Osteoblast (primary cell): ENCODE measurements around the gene TFPT. TPM values are rescaled to one million over a fixed set of nuclear protein-coding genes. Genes with fewer than 3 reads are reported as not detected.

Experiments
- DNase-seq: peaks from one replicate; pipeline ENCODE4 v3.0.0; 2011; ENCODE audit warnings: low spot score, mixed read lengths; ENCODE audit not compliant: insufficient read length; ENCODE audit errors: missing footprints
- H2AFZ ChIP-seq: 2 replicates; pipeline ENCODE4 v1.6.0; 2011; ENCODE audit warnings: mild to moderate bottlenecking, low read length
- H3K27ac ChIP-seq: 2 replicates; pipeline ENCODE4 v1.5.1; 2011; ENCODE audit warnings: mild to moderate bottlenecking, low read depth, low read length, moderate library complexity
- H3K27me3 ChIP-seq: 2 replicates; pipeline ENCODE4 v1.6.0; 2012; ENCODE audit warnings: mild to moderate bottlenecking, control low read depth, inconsistent platforms, low read length, moderate library complexity; ENCODE audit not compliant: insufficient read depth
- H3K36me3 ChIP-seq: 2 replicates; pipeline ENCODE4 v1.5.1; 2011; ENCODE audit warnings: mild to moderate bottlenecking, low read length, control low read depth, moderate library complexity; ENCODE audit not compliant: insufficient read depth
- H3K4me1 ChIP-seq: 2 replicates; pipeline ENCODE4 v1.5.1; 2011; ENCODE audit warnings: mild to moderate bottlenecking, low read length, control low read depth, moderate library complexity; ENCODE audit not compliant: insufficient read depth
- H3K4me2 ChIP-seq: 2 replicates; pipeline ENCODE4 v1.6.0; 2011; ENCODE audit warnings: mild to moderate bottlenecking, low read length; ENCODE audit not compliant: insufficient read depth
- H3K4me3 ChIP-seq: fragments of 200-600 bp; sonication (generic); 3 replicates; pipeline ENCODE4 v1.5.1; 2012; ENCODE audit warnings: mild to moderate bottlenecking, low read length, inconsistent platforms; ENCODE audit not compliant: insufficient read depth
- H3K79me2 ChIP-seq: 2 replicates; pipeline ENCODE4 v1.6.0; 2012; ENCODE audit warnings: mild to moderate bottlenecking, low read length, control low read depth, inconsistent platforms; ENCODE audit not compliant: insufficient read depth
- H3K9me3 ChIP-seq: 2 replicates; pipeline ENCODE4 v1.5.1; 2011; ENCODE audit warnings: low read depth, low read length, control low read depth
- H4K20me1 ChIP-seq: 2 replicates; pipeline ENCODE4 v1.6.0; 2012; ENCODE audit warnings: mild to moderate bottlenecking, low read length, control low read depth; ENCODE audit not compliant: insufficient read depth
- total RNA-seq: library from RNA; depleted of rRNA; stranded (reverse); fragments of >200 nt; gene quantifications from 2 replicates; pipeline ENCODE4 v1.2.3, GENCODE V29; 2012
- TF ChIP-seq, protein P1 (sequence below): IDR thresholded peaks from 2 replicates; pipeline ENCODE4 v1.5.1; 2011; ENCODE audit warnings: mild to moderate bottlenecking, low read depth, low read length, moderate library complexity; ENCODE audit errors: extremely low read depth

The TFPT gene
- total RNA-seq, 1 donor: 17.4 TPM

DNA sequence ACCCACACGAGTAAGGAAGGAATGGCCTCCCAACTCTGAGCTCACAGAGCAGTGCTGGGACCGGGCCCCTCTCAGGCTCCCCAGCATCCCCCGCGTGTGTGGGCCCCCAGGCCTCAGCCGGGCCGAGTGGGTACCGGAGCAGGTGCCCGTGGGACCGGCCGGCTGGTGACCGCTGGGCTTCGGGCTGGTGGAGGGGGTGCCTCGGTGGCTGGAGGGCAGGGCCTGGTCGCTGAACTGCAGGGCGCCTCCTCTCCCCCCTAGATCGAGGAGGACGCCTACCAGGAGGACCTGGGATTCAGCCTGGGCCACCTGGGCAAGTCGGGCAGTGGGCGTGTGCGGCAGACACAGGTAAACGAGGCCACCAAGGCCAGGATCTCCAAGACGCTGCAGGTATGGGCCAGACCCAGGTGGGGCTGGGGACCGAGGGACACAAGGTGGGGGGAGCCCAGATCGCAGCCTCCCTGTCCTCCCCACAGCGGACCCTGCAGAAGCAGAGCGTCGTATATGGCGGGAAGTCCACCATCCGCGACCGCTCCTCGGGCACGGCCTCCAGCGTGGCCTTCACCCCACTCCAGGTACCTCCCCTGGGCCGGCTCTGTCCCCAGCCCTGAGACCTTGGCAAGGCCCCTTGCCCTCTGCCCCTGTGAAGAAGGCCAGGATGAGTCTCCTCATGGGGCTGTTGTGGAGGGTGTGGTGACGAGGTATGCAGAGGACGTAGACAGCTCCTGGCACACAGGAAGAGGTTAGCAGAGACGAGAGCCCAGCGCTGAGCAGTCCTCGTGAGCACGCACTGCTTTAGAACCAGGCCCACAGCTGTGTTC lies 13.5 kb upstream of the TFPT start:
- DNase-seq: no peak
- Histone ChIP-seq H3K4me2 (no peak overlapping the region), H3K27ac (no peak overlapping the region), H4K20me1 (no peaks in the 10 kb centered on the region), H3K4me1 (no peaks in the 10 kb centered on the region), H3K79me2 (no peaks in the 10 kb centered on the region), H2AFZ (no peak overlapping the region), H3K4me3 (no peak overlapping the region), H3K27me3 (no peaks in the 10 kb centered on the region), H3K36me3 (peaks cover 38% of the 10 kb centered on the region), H3K9me3 (no peaks in the 10 kb centered on the region)
- TF ChIP-seq, protein P1, sequence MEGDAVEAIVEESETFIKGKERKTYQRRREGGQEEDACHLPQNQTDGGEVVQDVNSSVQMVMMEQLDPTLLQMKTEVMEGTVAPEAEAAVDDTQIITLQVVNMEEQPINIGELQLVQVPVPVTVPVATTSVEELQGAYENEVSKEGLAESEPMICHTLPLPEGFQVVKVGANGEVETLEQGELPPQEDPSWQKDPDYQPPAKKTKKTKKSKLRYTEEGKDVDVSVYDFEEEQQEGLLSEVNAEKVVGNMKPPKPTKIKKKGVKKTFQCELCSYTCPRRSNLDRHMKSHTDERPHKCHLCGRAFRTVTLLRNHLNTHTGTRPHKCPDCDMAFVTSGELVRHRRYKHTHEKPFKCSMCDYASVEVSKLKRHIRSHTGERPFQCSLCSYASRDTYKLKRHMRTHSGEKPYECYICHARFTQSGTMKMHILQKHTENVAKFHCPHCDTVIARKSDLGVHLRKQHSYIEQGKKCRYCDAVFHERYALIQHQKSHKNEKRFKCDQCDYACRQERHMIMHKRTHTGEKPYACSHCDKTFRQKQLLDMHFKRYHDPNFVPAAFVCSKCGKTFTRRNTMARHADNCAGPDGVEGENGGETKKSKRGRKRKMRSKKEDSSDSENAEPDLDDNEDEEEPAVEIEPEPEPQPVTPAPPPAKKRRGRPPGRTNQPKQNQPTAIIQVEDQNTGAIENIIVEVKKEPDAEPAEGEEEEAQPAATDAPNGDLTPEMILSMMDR: no peak

DNA sequence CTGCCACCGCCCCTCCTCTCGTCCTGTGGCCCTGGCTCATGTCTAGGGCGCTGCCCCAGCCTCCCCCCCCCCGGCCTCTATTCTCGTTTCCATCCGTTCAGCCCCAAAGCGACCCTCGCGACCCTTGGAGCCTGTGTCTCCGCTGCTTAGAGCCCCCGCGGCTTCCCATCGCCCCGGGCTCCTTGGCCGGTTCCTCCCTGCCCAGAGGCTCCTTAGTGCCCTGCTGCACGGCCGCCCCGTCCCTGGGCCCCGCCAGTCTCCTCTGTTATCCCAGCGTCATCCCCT lies 12.9 kb upstream of the TFPT start:
- no peak overlapping the region for H3K4me3 ChIP-seq
- peaks cover 44% of the 10 kb centered on the region for H3K36me3 ChIP-seq
- no peaks in the 10 kb centered on the region for H3K79me2 ChIP-seq
- DNase-seq: no peak
- H3K27ac ChIP-seq: no peak overlapping the region
- no peaks in the 10 kb centered on the region for H3K27me3 ChIP-seq
- H4K20me1 ChIP-seq: no peaks in the 10 kb centered on the region
- no peak overlapping the region for H2AFZ ChIP-seq
- no peaks in the 10 kb centered on the region for H3K4me1 ChIP-seq
- TF ChIP-seq, protein P1: no peak
- no peaks in the 10 kb centered on the region for H3K9me3 ChIP-seq
- H3K4me2 ChIP-seq: no peak overlapping the region

DNA sequence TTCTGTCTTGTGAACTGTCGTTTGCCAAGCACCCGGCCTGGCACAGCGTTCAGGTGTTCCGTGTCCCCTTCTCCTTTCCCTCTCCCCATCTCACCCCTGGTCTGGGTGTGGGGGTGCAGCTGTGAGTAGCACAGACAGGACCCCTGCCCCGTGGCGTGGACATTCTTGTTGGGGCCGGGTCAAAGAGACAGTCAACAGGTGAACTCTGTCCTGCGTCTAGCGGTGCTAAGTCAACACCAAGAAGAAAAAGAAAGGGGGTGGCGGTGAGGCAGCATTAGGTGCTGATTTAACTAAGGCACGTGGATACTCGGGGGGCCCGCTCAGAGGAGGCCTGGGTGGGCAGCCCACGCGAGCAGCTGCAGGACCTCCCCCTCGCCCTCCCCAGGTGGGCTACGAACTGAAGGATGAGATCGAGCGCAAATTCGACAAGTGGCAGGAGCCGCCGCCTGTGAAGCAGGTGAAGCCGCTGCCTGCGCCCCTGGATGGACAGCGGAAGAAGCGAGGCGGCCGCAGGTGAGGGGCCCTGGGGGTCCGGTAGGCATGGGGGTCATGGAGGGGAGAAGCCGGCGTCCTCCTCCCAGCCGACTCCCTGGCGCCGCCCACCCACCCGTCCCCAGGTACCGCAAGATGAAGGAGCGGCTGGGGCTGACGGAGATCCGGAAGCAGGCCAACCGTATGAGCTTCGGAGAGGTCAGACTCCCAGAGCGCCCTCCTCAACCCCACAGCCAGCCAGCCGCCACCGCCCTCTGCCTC lies 12.4 kb upstream of the TFPT start:
- no peak overlapping the region for H2AFZ ChIP-seq
- H3K27ac ChIP-seq: no peak overlapping the region
- no peaks in the 10 kb centered on the region for H3K9me3 ChIP-seq
- H3K27me3 ChIP-seq: no peaks in the 10 kb centered on the region
- DNase-seq: no peak
- H3K4me3 ChIP-seq: no peak overlapping the region
- H3K4me2 ChIP-seq: no peak overlapping the region
- TF ChIP-seq, protein P1: no peak
- no peaks in the 10 kb centered on the region for H3K4me1 ChIP-seq
- H4K20me1 ChIP-seq: no peaks in the 10 kb centered on the region
- no peaks in the 10 kb centered on the region for H3K79me2 ChIP-seq
- peaks cover 44% of the 10 kb centered on the region for H3K36me3 ChIP-seq

DNA sequence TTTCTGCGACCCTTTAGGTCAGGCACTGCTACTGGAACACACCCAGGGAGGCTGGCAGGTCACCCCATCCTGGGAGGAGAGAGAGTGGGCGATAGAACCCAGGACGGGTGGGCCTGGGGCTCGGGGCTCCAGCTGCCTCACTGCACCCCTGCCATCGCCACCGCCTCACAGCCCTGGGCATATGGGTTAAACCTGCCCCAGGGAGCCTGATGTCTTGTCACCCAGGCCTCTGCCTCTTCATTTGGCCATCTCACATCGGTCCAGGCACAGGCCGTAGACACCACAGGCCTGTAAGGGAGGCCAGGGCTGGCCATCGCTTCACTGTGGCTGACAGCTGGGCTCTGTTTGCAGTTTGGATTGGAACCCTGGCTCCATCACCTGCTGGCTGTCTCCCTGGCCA lies 10.3 kb upstream of the TFPT start:
- no peak for DNase-seq

More for the DNA sequence above, 10.3 kb upstream of the TFPT start:
- H3K27ac ChIP-seq: no peak overlapping the region
- H3K9me3 ChIP-seq: no peaks in the 10 kb centered on the region
- no peaks in the 10 kb centered on the region for H4K20me1 ChIP-seq
- H3K4me3 ChIP-seq: no peak overlapping the region
- TF ChIP-seq, protein P1: no peak
- H3K36me3 ChIP-seq: peaks cover 44% of the 10 kb centered on the region
- H3K4me2 ChIP-seq: no peak overlapping the region
- H3K79me2 ChIP-seq: no peaks in the 10 kb centered on the region
- no peak overlapping the region for H2AFZ ChIP-seq
- H3K4me1 ChIP-seq: no peaks in the 10 kb centered on the region
- no peaks in the 10 kb centered on the region for H3K27me3 ChIP-seq
